Measurements from ENCODE around the gene MED26. TPM values are rescaled to one million over a fixed set of nuclear protein-coding genes. Genes with fewer than 3 reads are reported as not detected.

Gene MED26
- total RNA-seq, 1 donor, result 7.3 TPM

GRCh38 chr19:16571822-16572331 is 56.1 kb downstream of the MED26 start:
- DNase-seq (ENCODE audit: low read depth), result peak; percentile 42
- TF ChIP-seq CTCF (IDR thresholded peaks at IDR 0.05; ENCODE audit: insufficient read depth, low read depth, low read length), result no peak
- H3K4me3 ChIP-seq (ENCODE audit: low read depth, low read length), result peak overlapping the region; percentile 70

- H3K4me3 ChIP-seq (ENCODE audit: low read depth, low read length), result peak overlapping the region; percentile 70
- no peak for TF ChIP-seq CTCF (IDR thresholded peaks at IDR 0.05; ENCODE audit: insufficient read depth, low read depth, low read length)
- peak; percentile 42 for DNase-seq (ENCODE audit: low read depth)
These were observed 56.7 kb downstream of the MED26 start for GRCh38 chr19:16571283-16571682.

- H3K4me3 ChIP-seq (ENCODE audit: low read depth, low read length), result no peak overlapping the region
- no peak for TF ChIP-seq CTCF (IDR thresholded peaks at IDR 0.05; ENCODE audit: insufficient read depth, low read depth, low read length)
- no peak for DNase-seq (ENCODE audit: low read depth)
These were observed 58.2 kb downstream of the MED26 start for GRCh38 chr19:16569609-16570320.

GRCh38 chr19:16566702-16567101 is 61.3 kb downstream of the MED26 start:
- DNase-seq (ENCODE audit: low read depth), result no peak
- no peak overlapping the region for H3K4me3 ChIP-seq (ENCODE audit: low read depth, low read length)
- TF ChIP-seq CTCF (IDR thresholded peaks at IDR 0.05; ENCODE audit: insufficient read depth, low read depth, low read length), result no peak

- DNase-seq (ENCODE audit: low read depth), result no peak
- no peak overlapping the region for H3K4me3 ChIP-seq (ENCODE audit: low read depth, low read length)
- no peak for TF ChIP-seq CTCF (IDR thresholded peaks at IDR 0.05; ENCODE audit: insufficient read depth, low read depth, low read length)
These were observed 61.8 kb downstream of the MED26 start for GRCh38 chr19:16566161-16566560.

- no peak for DNase-seq (ENCODE audit: low read depth)
- no peak for TF ChIP-seq CTCF (IDR thresholded peaks at IDR 0.05; ENCODE audit: insufficient read depth, low read depth, low read length)
- no peak overlapping the region for H3K4me3 ChIP-seq (ENCODE audit: low read depth, low read length)
These were observed 63.2 kb downstream of the MED26 start for GRCh38 chr19:16564842-16565241.

Data from fibroblast of villous mesenchyme (primary cell).